ENCODE measurements around the gene RPS15A.

The RPS15A gene

DNA sequence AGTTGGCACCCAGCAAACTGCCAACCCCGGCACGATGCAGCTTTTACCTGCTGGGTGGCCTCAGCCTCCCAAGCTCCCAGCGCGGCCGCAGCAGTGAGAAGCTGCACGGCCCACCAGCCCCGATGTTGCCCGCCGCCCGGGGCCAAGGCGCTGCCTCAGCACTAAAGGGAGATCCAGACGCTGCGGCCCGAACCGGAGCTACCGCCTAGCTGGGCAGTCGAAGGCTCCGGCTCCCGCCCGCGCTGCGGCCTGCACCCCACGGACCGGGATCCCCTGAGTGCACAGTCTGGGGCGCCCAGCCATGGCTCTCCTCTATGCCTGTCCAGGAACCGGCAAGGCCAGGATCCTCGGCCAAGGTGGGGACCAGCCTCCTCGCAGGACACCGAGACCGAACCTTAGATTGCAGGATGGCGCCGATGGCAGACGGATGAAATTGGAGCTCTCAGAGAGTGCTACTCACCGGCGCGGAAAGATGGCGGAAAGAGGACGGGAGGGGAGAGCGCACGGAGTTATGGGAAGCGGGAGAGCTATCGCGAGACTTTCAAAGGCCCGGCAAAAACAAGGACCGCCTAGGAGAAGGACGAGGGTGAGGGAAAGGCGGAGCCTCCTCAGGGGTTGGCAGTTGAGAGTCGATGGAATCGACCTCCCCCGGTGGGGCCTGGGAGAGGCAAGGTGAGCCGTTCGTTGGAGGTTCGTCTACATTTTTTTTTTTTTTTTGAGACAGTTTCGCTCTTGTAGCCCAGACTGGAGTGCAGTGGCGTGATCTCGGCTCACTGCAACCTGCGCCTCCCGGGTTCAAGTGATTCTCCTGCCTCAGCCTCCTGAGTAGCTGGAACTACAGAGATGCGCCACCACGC lies at the start of gene RPS15A:
Gene RPS15A (minus strand): TSS at position 485 of the 857 bp plus-strand sequence. CDS start 1,221 bp downstream, outside the sequence.
- peak; percentile 97 for DNase-seq (ENCODE audit: low spot score)

GRCh38 chr16:18839555-18839954 lies 49.4 kb upstream of the RPS15A start:
- no peak for DNase-seq (ENCODE audit: low spot score)

- DNase-seq (ENCODE audit: low spot score), result no peak
These were observed 46.6 kb upstream of the RPS15A start for GRCh38 chr16:18836702-18837101.

GRCh38 chr16:18834864-18835263 lies 44.7 kb upstream of the RPS15A start:
- no peak for DNase-seq (ENCODE audit: low spot score)

GRCh38 chr16:18833707-18834505 lies 43.8 kb upstream of the RPS15A start:
- DNase-seq (ENCODE audit: low spot score), result no peak

GRCh38 chr16:18832613-18833012 lies 42.5 kb upstream of the RPS15A start:
- DNase-seq (ENCODE audit: low spot score), result no peak

- DNase-seq (ENCODE audit: low spot score), result no peak
These were observed 41.9 kb upstream of the RPS15A start for GRCh38 chr16:18832006-18832405.

DNA sequence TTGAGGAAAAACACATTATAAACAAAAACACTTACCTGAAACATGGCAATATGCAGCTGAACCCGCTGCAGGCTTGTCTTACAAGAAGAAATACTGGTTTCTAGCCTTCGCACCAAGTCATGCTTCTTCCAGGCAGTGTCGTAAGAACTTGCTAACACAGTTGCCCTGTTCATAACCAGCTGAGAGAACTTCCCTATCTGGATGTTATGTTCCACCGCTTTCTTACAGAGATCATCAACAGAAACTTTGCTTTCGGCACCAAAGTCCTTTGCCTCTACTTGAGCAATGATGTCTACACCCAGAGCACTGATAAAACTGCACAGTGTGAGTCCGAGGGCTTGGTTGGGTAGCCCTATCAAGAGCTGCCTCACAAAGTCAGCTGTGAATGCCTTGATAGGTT lies 39.1 kb upstream of the RPS15A start:
- DNase-seq (ENCODE audit: low spot score), result no peak

DNA sequence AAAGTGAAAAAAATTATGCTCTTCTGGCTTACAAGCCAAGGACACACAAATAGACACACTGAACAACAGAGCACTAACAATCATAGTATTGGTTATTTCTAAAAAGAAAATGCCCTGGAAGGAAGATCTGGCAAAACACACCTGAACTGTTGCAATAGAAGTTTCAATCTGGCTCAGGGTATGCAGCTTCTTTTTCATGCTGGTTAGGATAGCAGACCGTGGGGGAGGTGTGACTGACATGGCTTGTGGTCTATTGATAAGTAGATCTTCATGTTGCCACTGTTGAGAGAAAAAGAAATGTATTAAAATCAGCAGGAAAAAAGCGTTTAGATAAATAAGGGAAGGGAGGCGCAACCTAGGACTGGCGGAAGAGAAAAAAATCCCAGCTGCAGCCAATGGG lies 37.8 kb upstream of the RPS15A start:
- DNase-seq (ENCODE audit: low spot score), result no peak

- no peak for DNase-seq (ENCODE audit: low spot score)
These were observed 26.2 kb upstream of the RPS15A start for GRCh38 chr16:18816286-18816685.

DNA sequence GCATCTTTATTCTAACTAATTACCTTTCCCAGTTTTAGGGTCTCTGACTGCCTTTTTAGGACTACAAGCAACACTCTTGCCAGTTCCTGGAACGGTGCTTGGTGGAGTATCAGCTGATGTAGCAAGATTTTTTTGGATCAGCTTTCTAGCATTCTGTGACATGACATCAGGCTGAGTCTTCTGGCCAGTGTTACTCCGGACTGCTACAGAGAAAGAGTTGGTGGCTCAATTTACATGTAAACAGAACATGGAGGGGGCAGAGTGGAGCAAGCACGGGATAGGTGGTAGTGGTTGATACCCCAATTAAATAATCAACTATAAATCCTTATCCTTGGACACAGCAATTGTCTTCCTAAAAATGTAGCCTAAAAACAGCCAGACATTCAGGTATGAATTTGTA lies 21.8 kb upstream of the RPS15A start:
- DNase-seq (ENCODE audit: low spot score), result no peak

GRCh38 chr16:18809165-18809564 lies 19.0 kb upstream of the RPS15A start:
- no peak for DNase-seq (ENCODE audit: low spot score)

DNA sequence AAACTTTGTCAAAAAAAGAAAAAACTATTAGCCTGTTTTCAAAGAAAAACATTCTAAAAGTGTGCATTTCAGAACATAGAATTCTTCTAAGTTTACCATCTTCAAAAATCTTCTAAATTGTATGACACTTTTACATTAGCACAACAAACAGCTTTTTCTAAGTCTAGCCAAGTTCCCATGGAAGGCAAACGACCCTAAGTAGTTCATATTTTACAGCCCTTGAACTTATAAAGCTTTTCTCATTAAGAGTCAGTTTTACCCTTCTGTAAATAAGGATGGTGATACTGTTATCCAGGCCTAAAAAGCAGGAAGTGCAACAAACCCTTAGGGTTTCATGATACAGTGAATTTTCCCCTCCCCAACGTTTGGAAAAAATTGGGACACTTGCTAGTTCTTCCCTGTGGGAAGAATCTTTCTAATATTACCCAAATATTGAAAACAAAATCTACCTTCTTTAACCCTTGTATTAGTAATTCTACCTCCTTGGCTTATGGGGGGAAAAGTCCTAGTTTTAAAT lies 15.2 kb upstream of the RPS15A start:
- no peak for DNase-seq (ENCODE audit: low spot score)

DNA sequence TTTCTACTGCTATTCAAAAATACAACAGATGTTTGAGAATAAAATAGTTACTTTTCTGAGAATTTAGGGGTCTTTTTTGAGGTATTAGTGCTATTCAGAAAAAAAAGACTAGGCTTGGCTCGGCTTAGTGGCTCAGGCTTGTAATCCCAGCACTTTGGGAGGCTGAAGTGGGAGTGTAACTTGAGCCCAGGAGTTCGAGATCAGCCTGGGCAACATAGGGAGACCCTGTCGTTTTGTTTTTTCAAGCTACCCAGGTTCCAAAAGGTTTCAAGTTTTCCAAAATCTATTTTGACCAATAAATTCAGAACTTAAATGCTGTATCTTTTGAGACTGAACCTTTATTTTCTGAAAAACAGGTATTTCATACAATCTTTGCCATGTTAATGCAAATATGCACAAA lies 14.4 kb upstream of the RPS15A start:
- DNase-seq (ENCODE audit: low spot score), result no peak

GRCh38 chr16:18803569-18804462 lies 13.7 kb upstream of the RPS15A start:
- DNase-seq (ENCODE audit: low spot score), result no peak

DNA sequence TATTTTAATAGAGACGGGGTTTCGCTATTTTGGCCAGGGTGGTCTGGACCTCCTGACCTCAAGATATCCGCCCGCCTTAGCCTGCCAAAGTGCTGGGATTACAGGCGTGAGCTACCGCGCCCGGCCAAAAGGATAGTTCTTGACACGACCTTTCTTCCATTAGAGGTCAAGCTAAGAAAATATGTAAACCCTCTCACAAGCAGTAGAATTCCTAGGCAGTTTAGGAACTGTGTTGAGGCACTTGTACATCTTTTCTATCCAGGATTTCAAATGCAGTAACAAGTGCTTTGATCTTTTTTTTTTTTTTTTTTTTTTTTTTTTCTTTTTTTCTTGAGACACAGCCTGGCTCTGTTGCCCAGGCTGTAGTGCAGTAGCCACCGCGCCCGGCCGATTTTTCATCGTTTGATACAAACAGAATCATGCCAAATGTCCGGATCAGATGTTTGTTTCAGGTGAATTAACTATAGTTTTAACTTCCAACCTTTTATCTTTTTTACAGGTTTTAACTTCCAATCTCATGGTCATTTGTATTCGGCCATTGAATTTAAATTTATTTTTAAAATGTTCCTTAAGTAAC lies 12.7 kb upstream of the RPS15A start:
- no peak for DNase-seq (ENCODE audit: low spot score)

DNA sequence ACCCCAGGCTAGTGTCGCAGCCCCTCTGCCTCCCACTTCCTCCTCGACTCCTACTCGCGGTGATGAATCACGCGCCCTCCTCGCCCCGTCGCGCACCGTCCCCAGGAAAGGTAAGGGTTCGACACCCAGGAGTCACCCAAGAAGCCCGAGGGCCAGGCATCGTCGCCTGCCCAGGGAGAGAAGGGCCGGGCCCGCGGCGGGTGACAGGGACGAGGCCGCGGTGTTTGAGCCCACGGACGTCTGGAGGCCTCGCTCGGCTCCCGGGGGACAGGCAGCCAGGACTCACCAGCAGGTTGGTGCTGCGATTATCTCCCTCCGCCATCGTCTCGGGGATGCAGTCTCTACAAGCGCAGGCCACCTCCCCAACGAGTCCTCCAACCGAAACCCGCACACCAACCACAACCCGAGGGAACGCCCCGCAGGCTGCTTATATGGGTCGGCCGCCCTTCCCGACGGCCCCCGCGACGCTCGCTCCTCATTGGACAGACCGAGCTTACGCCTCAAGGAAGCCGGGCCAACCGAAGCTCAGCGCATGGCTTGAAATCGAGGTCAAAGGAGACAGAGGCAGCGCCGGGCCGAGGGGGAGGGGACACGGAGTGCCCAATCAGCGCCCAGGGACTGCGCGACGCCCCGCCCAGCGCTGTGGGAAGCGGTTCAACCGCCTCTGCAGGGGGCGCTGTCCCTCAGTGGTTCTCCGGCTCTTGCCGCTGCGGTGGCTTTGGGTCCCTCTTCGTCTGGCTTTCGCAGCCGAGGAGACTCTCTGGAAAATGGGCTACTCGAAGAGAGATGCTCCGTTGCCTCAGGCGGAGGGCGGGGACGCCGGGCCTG lies 11.2 kb upstream of the RPS15A start, which contains the start of gene ARL6IP1:
Gene ARL6IP1 (minus strand): TSS at position 405 of the 828 bp plus-strand sequence. CDS start 83 bp downstream, at position 322.
- peak; percentile 100 for DNase-seq (ENCODE audit: low spot score)

DNA sequence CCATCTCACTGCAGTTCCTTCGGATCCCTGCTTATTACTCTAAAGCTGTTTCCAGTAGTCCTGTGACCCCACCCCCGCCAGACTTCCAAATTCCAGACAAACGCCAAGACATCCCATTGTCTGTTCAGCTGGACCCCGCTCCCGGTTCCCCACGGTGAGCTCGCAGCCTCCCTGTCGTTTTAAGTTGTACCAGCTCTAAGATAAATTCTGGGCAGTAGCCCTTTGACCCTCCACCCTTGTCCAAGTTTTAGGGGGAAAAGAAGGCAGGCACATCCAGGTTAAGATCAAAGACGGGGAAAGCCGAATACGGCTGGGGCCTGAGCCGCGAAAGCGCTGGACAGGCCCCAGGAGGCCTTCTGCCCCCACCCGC lies 10.6 kb upstream of the RPS15A start:
- peak; percentile 26 for DNase-seq (ENCODE audit: low spot score)

DNA sequence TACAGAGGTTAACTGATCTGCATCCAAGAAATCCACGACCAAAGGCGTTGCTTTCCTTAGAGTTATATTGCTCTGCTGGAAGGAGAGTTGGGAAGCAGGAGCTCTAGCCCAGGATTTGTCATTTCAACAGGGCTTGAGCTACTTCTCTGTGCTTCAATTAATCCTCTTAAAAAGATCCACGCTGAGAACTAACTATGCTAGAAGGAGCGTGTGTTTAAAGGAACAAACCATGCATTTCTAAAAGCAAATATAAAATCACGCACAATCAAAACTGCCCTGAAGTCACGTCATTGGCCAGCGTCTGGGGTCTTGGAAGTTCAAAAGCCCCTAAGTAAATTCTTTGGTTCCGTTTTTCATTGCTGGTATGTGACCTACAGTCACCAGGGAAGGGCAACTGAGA lies 10.2 kb upstream of the RPS15A start:
- DNase-seq (ENCODE audit: low spot score), result no peak

GRCh38 chr16:18799500-18799899 lies 9.4 kb upstream of the RPS15A start:
- DNase-seq (ENCODE audit: low spot score), result no peak

DNA sequence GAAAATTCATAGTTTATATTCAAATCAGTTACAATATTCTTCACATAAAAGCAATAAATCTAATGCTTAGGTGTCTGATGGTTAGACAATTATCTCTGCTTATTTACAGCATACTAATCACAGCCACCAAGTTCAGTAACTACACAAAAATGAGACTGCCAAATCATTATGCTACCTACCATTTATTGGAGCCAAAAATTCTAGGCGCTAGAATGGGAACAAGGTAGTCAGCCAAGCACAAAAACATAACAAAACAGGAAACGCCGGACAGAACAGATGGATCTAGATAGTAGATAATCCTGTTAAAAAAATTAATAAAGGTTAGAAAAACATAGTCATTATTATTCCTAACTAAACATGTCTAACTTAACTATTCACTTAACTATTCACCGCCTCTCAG lies 7.6 kb upstream of the RPS15A start:
- DNase-seq (ENCODE audit: low spot score), result no peak

Data from kidney tubule cell (primary cell).